ENCODE measurements around the gene GSK3B.

- TF ChIP-seq CTCF (conservative IDR thresholded peaks at IDR 0.05; ENCODE audit: low read depth, low read length) (no peak), EZH2 (IDR thresholded peaks at IDR 0.05; ENCODE audit: borderline replicate concordance, low read depth, low read length, poor library complexity, severe bottlenecking) (no peak)
Observed at GRCh38 chr3:119776304-119776703, 317.9 kb downstream of the GSK3B start.
